Stimulated activated memory B cell treated with anti-CD40 and anti-IgM and Interleukin-4, amounts not matched to agents 10 μg/mL and 1 μg/mL and 100 μg/mL, for 72 hours (primary cell): ENCODE measurements around the gene PTPRN2.

Source experiments
- ATAC-seq: fragments of 150-1000 bp; cut with Tn5 transposase; 2 replicates; pipeline ENCODE4 v1.10.0; 2021
- H3K27ac Mint-ChIP-seq: one replicate; pipeline ENCODE4 v1.8.0; 2022; ENCODE audit warnings: mild to moderate bottlenecking, mixed read lengths
- H3K27me3 Mint-ChIP-seq: one replicate; pipeline ENCODE4 v1.8.0; 2022; ENCODE audit warnings: mixed read lengths
- H3K36me3 Mint-ChIP-seq: one replicate; pipeline ENCODE4 v1.8.0; 2022; ENCODE audit warnings: mixed read lengths
- H3K4me1 Mint-ChIP-seq: one replicate; pipeline ENCODE4 v1.8.0; 2022; ENCODE audit warnings: mixed read lengths
- H3K4me3 Mint-ChIP-seq: one replicate; pipeline ENCODE4 v1.8.0; 2022; ENCODE audit warnings: mild to moderate bottlenecking, moderate library complexity, mixed read lengths
- H3K9me3 Mint-ChIP-seq: one replicate; pipeline ENCODE4 v1.8.0; 2022; ENCODE audit warnings: mixed read lengths

PTPRN2 gene

GRCh38 chr7:158028290-158028941, 559.2 kb downstream of the PTPRN2 start:
- Mint-ChIP-seq H3K4me1 (no peaks in the 10 kb centered on the region), H3K27me3 (no peaks in the 10 kb centered on the region), H3K4me3 (no peak overlapping the region), H3K36me3 (no peaks in the 10 kb centered on the region), H3K9me3 (peaks cover 6% of the 10 kb centered on the region), H3K27ac (no peak overlapping the region)
- ATAC-seq: no peak

GRCh38 chr7:158027646-158028045, 560.0 kb downstream of the PTPRN2 start:
- H3K27me3 Mint-ChIP-seq: no peaks in the 10 kb centered on the region
- no peaks in the 10 kb centered on the region for H3K4me1 Mint-ChIP-seq
- no peak for ATAC-seq
- H3K36me3 Mint-ChIP-seq: no peaks in the 10 kb centered on the region
- no peak overlapping the region for H3K27ac Mint-ChIP-seq
- H3K9me3 Mint-ChIP-seq: peaks cover 2% of the 10 kb centered on the region
- H3K4me3 Mint-ChIP-seq: no peak overlapping the region

GRCh38 chr7:158026636-158027265, 560.9 kb downstream of the PTPRN2 start:
- Mint-ChIP-seq H3K36me3 (no peaks in the 10 kb centered on the region), H3K4me3 (no peak overlapping the region), H3K4me1 (no peaks in the 10 kb centered on the region), H3K27ac (no peak overlapping the region), H3K9me3 (no peaks in the 10 kb centered on the region), H3K27me3 (no peaks in the 10 kb centered on the region)
- no peak for ATAC-seq

- H3K36me3 Mint-ChIP-seq: no peaks in the 10 kb centered on the region
- no peak for ATAC-seq
- no peaks in the 10 kb centered on the region for H3K27me3 Mint-ChIP-seq
- H3K4me3 Mint-ChIP-seq: no peak overlapping the region
- no peak overlapping the region for H3K27ac Mint-ChIP-seq
- H3K4me1 Mint-ChIP-seq: no peaks in the 10 kb centered on the region
- H3K9me3 Mint-ChIP-seq: no peaks in the 10 kb centered on the region
Measured at GRCh38 chr7:158025686-158026600, 561.7 kb downstream of the PTPRN2 start.

GRCh38 chr7:158024881-158025280, 562.7 kb downstream of the PTPRN2 start:
- no peaks in the 10 kb centered on the region for H3K9me3 Mint-ChIP-seq
- no peaks in the 10 kb centered on the region for H3K27me3 Mint-ChIP-seq
- no peaks in the 10 kb centered on the region for H3K36me3 Mint-ChIP-seq
- H3K27ac Mint-ChIP-seq: no peak overlapping the region
- no peak for ATAC-seq
- no peaks in the 10 kb centered on the region for H3K4me1 Mint-ChIP-seq
- no peak overlapping the region for H3K4me3 Mint-ChIP-seq

GRCh38 chr7:158024351-158024715, 563.3 kb downstream of the PTPRN2 start:
- Mint-ChIP-seq H3K9me3 (no peaks in the 10 kb centered on the region), H3K4me3 (no peak overlapping the region), H3K27ac (no peak overlapping the region), H3K4me1 (no peaks in the 10 kb centered on the region), H3K36me3 (no peaks in the 10 kb centered on the region), H3K27me3 (no peaks in the 10 kb centered on the region)
- ATAC-seq: no peak

GRCh38 chr7:158023681-158024350, 563.8 kb downstream of the PTPRN2 start:
- H3K27me3 Mint-ChIP-seq: no peaks in the 10 kb centered on the region
- H3K36me3 Mint-ChIP-seq: no peaks in the 10 kb centered on the region
- no peak overlapping the region for H3K4me3 Mint-ChIP-seq
- ATAC-seq: no peak
- no peaks in the 10 kb centered on the region for H3K9me3 Mint-ChIP-seq
- no peak overlapping the region for H3K27ac Mint-ChIP-seq
- no peaks in the 10 kb centered on the region for H3K4me1 Mint-ChIP-seq

- Mint-ChIP-seq H3K4me1 (no peaks in the 10 kb centered on the region), H3K9me3 (no peaks in the 10 kb centered on the region), H3K27me3 (no peaks in the 10 kb centered on the region), H3K36me3 (no peaks in the 10 kb centered on the region), H3K27ac (no peak overlapping the region), H3K4me3 (no peak overlapping the region)
- no peak for ATAC-seq
Measured at GRCh38 chr7:158023157-158023556, 564.5 kb downstream of the PTPRN2 start.

GRCh38 chr7:158022601-158023000, 565.0 kb downstream of the PTPRN2 start:
- ATAC-seq: no peak
- Mint-ChIP-seq H3K36me3 (no peaks in the 10 kb centered on the region), H3K27me3 (no peaks in the 10 kb centered on the region), H3K4me1 (no peaks in the 10 kb centered on the region), H3K4me3 (no peak overlapping the region), H3K9me3 (no peaks in the 10 kb centered on the region), H3K27ac (no peak overlapping the region)

- H3K36me3 Mint-ChIP-seq: no peaks in the 10 kb centered on the region
Measured at GRCh38 chr7:158021836-158022235, 565.8 kb downstream of the PTPRN2 start.

GRCh38 chr7:158020706-158021095, 566.9 kb downstream of the PTPRN2 start:
- no peak overlapping the region for H3K27ac Mint-ChIP-seq
- no peaks in the 10 kb centered on the region for H3K27me3 Mint-ChIP-seq
- no peak overlapping the region for H3K4me3 Mint-ChIP-seq
- no peak for ATAC-seq
- H3K4me1 Mint-ChIP-seq: no peaks in the 10 kb centered on the region
- no peaks in the 10 kb centered on the region for H3K36me3 Mint-ChIP-seq
- no peaks in the 10 kb centered on the region for H3K9me3 Mint-ChIP-seq

More at GRCh38 chr7:158021836-158022235, 565.8 kb downstream of the PTPRN2 start:
- ATAC-seq: no peak
- Mint-ChIP-seq H3K9me3 (no peaks in the 10 kb centered on the region), H3K4me1 (no peaks in the 10 kb centered on the region), H3K4me3 (no peak overlapping the region), H3K27ac (no peak overlapping the region), H3K27me3 (no peaks in the 10 kb centered on the region)

GRCh38 chr7:158019726-158020705, 567.6 kb downstream of the PTPRN2 start:
- H3K36me3 Mint-ChIP-seq: no peaks in the 10 kb centered on the region
- H3K4me1 Mint-ChIP-seq: no peaks in the 10 kb centered on the region
- no peak overlapping the region for H3K27ac Mint-ChIP-seq
- ATAC-seq: no peak
- H3K27me3 Mint-ChIP-seq: no peaks in the 10 kb centered on the region
- H3K4me3 Mint-ChIP-seq: no peak overlapping the region
- no peaks in the 10 kb centered on the region for H3K9me3 Mint-ChIP-seq

- Mint-ChIP-seq H3K27ac (no peak overlapping the region), H3K4me1 (no peaks in the 10 kb centered on the region), H3K27me3 (no peaks in the 10 kb centered on the region), H3K4me3 (no peak overlapping the region), H3K9me3 (no peaks in the 10 kb centered on the region), H3K36me3 (no peaks in the 10 kb centered on the region)
- ATAC-seq: no peak
Measured at GRCh38 chr7:158018971-158019645, 568.5 kb downstream of the PTPRN2 start.
